ENCODE measurements around the gene GATA5. TPM values are rescaled to one million over a fixed set of nuclear protein-coding genes. Genes with fewer than 3 reads are reported as not detected.

Gene GATA5
- total RNA-seq, 1 donor from 2014 or later: not detected

GRCh38 chr20:62501801-62502495 lies 26.2 kb upstream of the GATA5 start:
- no peak for TF ChIP-seq CTCF (IDR thresholded peaks at IDR 0.05)
- no peak overlapping the region for H3K4me3 Mint-ChIP-seq (ENCODE audit: unreplicated experiment)
- DNase-seq (ENCODE audit: extremely low spot score, unreplicated experiment): no peak
- no peaks in the 10 kb centered on the region for H3K27me3 Mint-ChIP-seq (ENCODE audit: unreplicated experiment)
- no peaks in the 10 kb centered on the region for H3K4me1 Mint-ChIP-seq (ENCODE audit: unreplicated experiment)
- no peaks in the 10 kb centered on the region for H3K9me3 Mint-ChIP-seq (ENCODE audit: unreplicated experiment)
- no peaks in the 10 kb centered on the region for H3K36me3 Mint-ChIP-seq (ENCODE audit: unreplicated experiment)
- no peak overlapping the region for H3K27ac Mint-ChIP-seq (ENCODE audit: unreplicated experiment)

GRCh38 chr20:62500237-62500864 lies 24.6 kb upstream of the GATA5 start:
- H3K27ac Mint-ChIP-seq (ENCODE audit: unreplicated experiment): no peak overlapping the region
- no peaks in the 10 kb centered on the region for H3K4me1 Mint-ChIP-seq (ENCODE audit: unreplicated experiment)
- peak; percentile 73 for TF ChIP-seq CTCF (IDR thresholded peaks at IDR 0.05)
- no peak for DNase-seq (ENCODE audit: extremely low spot score, unreplicated experiment)
- H3K27me3 Mint-ChIP-seq (ENCODE audit: unreplicated experiment): no peaks in the 10 kb centered on the region
- no peaks in the 10 kb centered on the region for H3K36me3 Mint-ChIP-seq (ENCODE audit: unreplicated experiment)
- no peaks in the 10 kb centered on the region for H3K9me3 Mint-ChIP-seq (ENCODE audit: unreplicated experiment)
- H3K4me3 Mint-ChIP-seq (ENCODE audit: unreplicated experiment): no peak overlapping the region

GRCh38 chr20:62499758-62500236 lies 24.0 kb upstream of the GATA5 start:
- TF ChIP-seq CTCF (IDR thresholded peaks at IDR 0.05): no peak
- Mint-ChIP-seq H3K27me3 (ENCODE audit: unreplicated experiment) (no peaks in the 10 kb centered on the region), H3K27ac (ENCODE audit: unreplicated experiment) (no peak overlapping the region), H3K4me3 (ENCODE audit: unreplicated experiment) (no peak overlapping the region), H3K4me1 (ENCODE audit: unreplicated experiment) (no peaks in the 10 kb centered on the region), H3K9me3 (ENCODE audit: unreplicated experiment) (no peaks in the 10 kb centered on the region), H3K36me3 (ENCODE audit: unreplicated experiment) (no peaks in the 10 kb centered on the region)
- DNase-seq (ENCODE audit: extremely low spot score, unreplicated experiment): no peak

GRCh38 chr20:62498874-62499273 lies 23.1 kb upstream of the GATA5 start:
- H3K36me3 Mint-ChIP-seq (ENCODE audit: unreplicated experiment): no peaks in the 10 kb centered on the region

More at GRCh38 chr20:62498874-62499273, 23.1 kb upstream of the GATA5 start:
- no peak overlapping the region for H3K4me3 Mint-ChIP-seq (ENCODE audit: unreplicated experiment)
- TF ChIP-seq CTCF (IDR thresholded peaks at IDR 0.05): no peak
- H3K27ac Mint-ChIP-seq (ENCODE audit: unreplicated experiment): no peak overlapping the region
- H3K27me3 Mint-ChIP-seq (ENCODE audit: unreplicated experiment): no peaks in the 10 kb centered on the region
- DNase-seq (ENCODE audit: extremely low spot score, unreplicated experiment): no peak
- H3K9me3 Mint-ChIP-seq (ENCODE audit: unreplicated experiment): no peaks in the 10 kb centered on the region
- H3K4me1 Mint-ChIP-seq (ENCODE audit: unreplicated experiment): no peaks in the 10 kb centered on the region

Measured in osteocyte (in vitro differentiated cells).